ENCODE results near the gene PARP16.

PARP16 gene

DNA sequence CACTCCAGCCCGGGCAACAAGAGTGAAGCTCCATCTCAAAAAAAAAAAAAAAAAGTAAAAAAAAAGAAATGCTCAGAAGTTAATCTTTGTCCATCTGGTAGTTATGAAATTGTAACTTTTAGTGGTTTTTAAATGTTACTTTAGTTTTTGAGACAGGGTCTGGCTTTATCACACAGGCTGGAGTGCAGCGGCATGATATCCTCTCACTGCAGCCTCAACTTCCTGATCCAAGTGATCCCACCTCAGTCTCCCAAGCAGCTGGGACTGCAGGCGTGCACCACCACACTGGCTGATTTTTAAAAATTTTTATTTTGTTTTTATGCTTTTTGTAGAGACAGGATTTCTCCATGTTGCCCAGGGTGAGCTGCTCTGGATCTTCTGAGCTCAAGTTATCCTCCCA lies 19.1 kb upstream of the PARP16 start:
- no peaks in the 10 kb centered on the region for H3K9me3 Mint-ChIP-seq
- peak overlapping the region; percentile 25 for H3K4me3 Mint-ChIP-seq
- DNase-seq (ENCODE audit: low spot score in 2 of 2) (no peak), ATAC-seq (replicated peaks; ENCODE audit: extremely low read depth, poor library complexity, severe bottlenecking) (no peak)
- peaks cover 19% of the 10 kb centered on the region for H3K4me1 Mint-ChIP-seq
- no peaks in the 10 kb centered on the region for H3K27me3 Mint-ChIP-seq
- H3K36me3 Mint-ChIP-seq (ENCODE audit: insufficient read depth) = peaks cover 22% of the 10 kb centered on the region
- H3K27ac Mint-ChIP-seq (ENCODE audit: low read depth) = peak overlapping the region; percentile 72

- ATAC-seq (replicated peaks; ENCODE audit: extremely low read depth, poor library complexity, severe bottlenecking) (no peak), DNase-seq (ENCODE audit: low spot score in 2 of 2) (no peak)
- Mint-ChIP-seq H3K27me3 (no peaks in the 10 kb centered on the region), H3K4me1 (peaks cover 22% of the 10 kb centered on the region), H3K27ac (ENCODE audit: low read depth) (peak overlapping the region; percentile 100), H3K4me3 (peak overlapping the region; percentile 95), H3K36me3 (ENCODE audit: insufficient read depth) (peaks cover 26% of the 10 kb centered on the region), H3K9me3 (no peaks in the 10 kb centered on the region)
These were observed 18.6 kb upstream of the PARP16 start for GRCh38 chr15:65305150-65305758.

- Mint-ChIP-seq H3K27me3 (no peaks in the 10 kb centered on the region), H3K9me3 (no peaks in the 10 kb centered on the region), H3K36me3 (ENCODE audit: insufficient read depth) (peaks cover 30% of the 10 kb centered on the region), H3K4me1 (peaks cover 28% of the 10 kb centered on the region), H3K27ac (ENCODE audit: low read depth) (peak within 1 kb of the TSS; percentile 100), H3K4me3 (peak within 1 kb of the TSS; percentile 95)
- ATAC-seq (replicated peaks; ENCODE audit: extremely low read depth, poor library complexity, severe bottlenecking) = peak; percentile 80
- DNase-seq (ENCODE audit: low spot score in 2 of 2) = peak; percentile 56 to 68
These were observed 17.9 kb upstream of the PARP16 start, which contains the start of gene RNU5B-1 for GRCh38 chr15:65304381-65305149. TSS of gene RNU5B-1 (plus strand) at chr15:65304677.

DNA sequence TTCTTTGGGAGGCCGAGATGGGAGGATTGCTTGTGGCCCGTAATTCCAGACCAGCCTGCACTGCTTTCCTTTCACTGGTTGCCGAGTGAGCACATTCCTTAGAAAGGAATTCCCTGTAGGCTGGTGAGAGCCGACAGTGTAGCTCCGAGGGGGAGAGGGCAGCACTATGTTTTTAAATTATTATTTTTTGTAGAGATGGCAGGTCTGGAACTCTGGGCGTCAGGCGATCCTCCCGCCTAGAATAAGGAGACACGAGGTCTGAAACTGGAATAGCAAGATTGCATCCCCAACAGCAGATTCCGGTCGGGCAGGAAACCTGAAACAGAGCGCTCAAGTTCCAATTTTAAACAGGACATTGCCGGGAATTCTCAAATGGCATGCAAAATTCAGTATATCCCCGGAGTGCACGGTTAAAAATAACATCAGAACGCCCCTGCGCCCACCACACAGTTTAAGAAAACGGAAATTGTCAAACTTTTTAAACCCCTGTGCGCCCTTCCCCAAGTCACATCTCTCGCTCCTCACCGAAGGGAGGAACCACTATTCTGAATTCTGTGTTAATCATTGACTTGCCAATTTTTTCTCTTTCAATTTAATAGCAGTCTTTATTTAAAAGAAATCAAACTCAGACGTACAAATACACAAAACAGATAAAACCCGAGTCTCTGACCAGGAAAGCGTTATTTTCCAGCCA lies 17.2 kb upstream of the PARP16 start:
- Mint-ChIP-seq H3K27ac (ENCODE audit: low read depth) (peak overlapping the region; percentile 100), H3K4me3 (peak overlapping the region; percentile 95), H3K27me3 (no peaks in the 10 kb centered on the region), H3K36me3 (ENCODE audit: insufficient read depth) (peaks cover 31% of the 10 kb centered on the region), H3K9me3 (no peaks in the 10 kb centered on the region), H3K4me1 (peaks cover 28% of the 10 kb centered on the region)
- peak; percentile 1 for ATAC-seq (replicated peaks; ENCODE audit: extremely low read depth, poor library complexity, severe bottlenecking)
- DNase-seq (ENCODE audit: low spot score in 2 of 2) = no peak

DNA sequence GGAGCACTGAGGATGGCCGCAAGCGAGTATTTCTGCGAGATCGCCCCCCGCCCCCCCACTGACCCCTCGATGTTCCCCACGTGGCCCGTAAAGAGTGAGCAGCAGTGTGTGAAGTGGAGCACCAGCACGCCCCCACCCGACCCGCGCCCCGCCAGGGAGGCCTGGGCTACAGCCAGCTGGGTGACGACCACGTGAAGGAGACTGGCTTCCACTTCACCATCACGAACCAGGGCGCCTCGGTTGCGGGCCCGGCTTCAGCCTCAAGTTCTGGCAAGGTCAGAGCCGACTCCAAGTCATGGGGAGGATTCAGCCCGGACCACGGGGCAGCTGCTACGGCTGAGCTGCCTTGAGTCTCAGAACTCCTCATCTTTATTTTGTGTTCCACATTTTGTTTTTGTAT lies 15.4 kb upstream of the PARP16 start:
- DNase-seq (ENCODE audit: low spot score in 2 of 2) = no peak
- Mint-ChIP-seq H3K4me3 (no peak overlapping the region), H3K27ac (ENCODE audit: low read depth) (no peak overlapping the region), H3K36me3 (ENCODE audit: insufficient read depth) (peaks cover 37% of the 10 kb centered on the region), H3K9me3 (no peaks in the 10 kb centered on the region), H3K27me3 (no peaks in the 10 kb centered on the region), H3K4me1 (peaks cover 39% of the 10 kb centered on the region)
- no peak for ATAC-seq (replicated peaks; ENCODE audit: extremely low read depth, poor library complexity, severe bottlenecking)

DNA sequence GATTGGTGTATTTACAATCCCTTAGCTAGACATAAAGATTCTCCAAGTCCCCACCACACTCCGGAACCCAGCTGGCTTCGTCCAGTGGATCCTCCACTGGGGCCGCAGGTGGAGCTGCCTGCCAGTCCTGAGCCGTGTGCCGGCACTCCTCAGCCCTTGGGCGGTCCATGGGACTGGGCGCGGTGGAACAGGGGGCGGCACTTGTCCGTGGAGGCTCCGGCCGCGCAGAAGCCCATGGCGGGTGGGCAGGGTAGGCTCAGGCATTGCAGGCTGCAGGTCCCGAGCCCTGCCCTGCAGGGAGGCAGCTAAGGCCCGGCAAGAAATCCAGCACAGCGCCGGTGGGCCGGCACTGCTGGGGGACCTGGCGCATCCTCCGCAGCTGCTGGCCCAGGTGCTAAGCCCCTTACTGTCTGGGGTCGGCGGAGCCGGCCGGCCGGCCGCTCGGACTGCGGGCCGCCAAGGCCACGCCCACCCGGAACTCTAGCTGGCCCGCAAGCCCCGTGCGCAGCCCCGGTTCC lies 14.3 kb upstream of the PARP16 start:
- ATAC-seq (replicated peaks; ENCODE audit: extremely low read depth, poor library complexity, severe bottlenecking) = no peak
- H3K27me3 Mint-ChIP-seq = no peaks in the 10 kb centered on the region
- DNase-seq (ENCODE audit: low spot score in 2 of 2) = no peak
- peak overlapping the region; percentile 77 for H3K4me3 Mint-ChIP-seq
- peaks cover 44% of the 10 kb centered on the region for H3K4me1 Mint-ChIP-seq
- peak overlapping the region; percentile 88 for H3K27ac Mint-ChIP-seq (ENCODE audit: low read depth)
- peaks cover 45% of the 10 kb centered on the region for H3K36me3 Mint-ChIP-seq (ENCODE audit: insufficient read depth)
- H3K9me3 Mint-ChIP-seq = no peaks in the 10 kb centered on the region

DNA sequence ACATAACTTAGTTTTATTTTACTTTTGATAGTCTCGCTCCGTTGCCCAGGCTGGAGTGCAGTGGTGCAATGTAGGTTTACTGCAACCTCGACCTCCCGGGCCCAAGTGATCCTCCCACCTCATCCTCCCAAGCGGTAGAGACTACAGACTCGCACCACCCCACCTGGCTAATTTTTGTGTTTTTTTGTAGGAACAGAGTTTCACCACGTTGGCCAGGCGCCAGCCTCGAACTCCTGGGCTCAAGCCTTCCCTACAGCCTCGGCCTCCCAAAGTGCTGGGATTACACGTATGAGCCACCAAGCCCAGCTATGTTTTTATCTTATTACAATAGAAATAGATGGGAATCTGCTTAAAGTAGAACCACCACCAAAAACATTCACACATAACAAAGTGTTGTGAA lies 12.0 kb upstream of the PARP16 start:
- H3K27ac Mint-ChIP-seq (ENCODE audit: low read depth) = peak overlapping the region; percentile 80
- ATAC-seq (replicated peaks; ENCODE audit: extremely low read depth, poor library complexity, severe bottlenecking) (no peak), DNase-seq (ENCODE audit: low spot score in 2 of 2) (no peak)
- no peaks in the 10 kb centered on the region for H3K27me3 Mint-ChIP-seq
- H3K4me1 Mint-ChIP-seq = peaks cover 34% of the 10 kb centered on the region
- H3K4me3 Mint-ChIP-seq = peak overlapping the region; percentile 77
- no peaks in the 10 kb centered on the region for H3K9me3 Mint-ChIP-seq
- H3K36me3 Mint-ChIP-seq (ENCODE audit: insufficient read depth) = peaks cover 37% of the 10 kb centered on the region

DNA sequence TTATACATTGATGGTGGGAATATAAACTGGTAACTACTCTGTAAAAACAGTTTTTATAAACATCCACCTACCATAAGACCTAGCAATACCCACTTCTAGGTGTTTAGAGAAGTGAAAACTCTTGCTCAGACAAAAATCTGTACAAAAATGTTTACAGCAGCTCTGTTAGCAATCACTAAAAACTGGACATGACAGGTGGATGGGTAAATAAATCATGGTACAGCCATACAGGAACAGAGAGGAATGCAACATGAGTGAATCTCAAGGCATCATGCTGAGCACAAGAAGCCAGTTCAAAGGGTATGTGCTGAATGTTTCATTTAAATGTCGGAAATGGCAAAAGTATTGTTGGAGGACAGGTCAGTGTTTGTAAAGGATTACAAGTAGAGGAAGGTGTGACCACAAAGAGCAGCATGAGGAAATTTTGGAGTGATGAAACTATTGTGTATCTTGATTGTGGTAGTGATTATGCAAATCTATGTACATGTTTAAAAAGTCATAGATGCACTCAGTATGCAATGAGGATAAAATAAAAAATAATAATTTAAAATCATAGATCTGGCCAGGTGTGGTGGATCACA lies 6.3 kb upstream of the PARP16 start:
- DNase-seq (ENCODE audit: low spot score in 2 of 2) (no peak), ATAC-seq (replicated peaks; ENCODE audit: extremely low read depth, poor library complexity, severe bottlenecking) (no peak)
- H3K9me3 Mint-ChIP-seq = no peaks in the 10 kb centered on the region
- peaks cover 16% of the 10 kb centered on the region for H3K4me1 Mint-ChIP-seq
- no peak overlapping the region for H3K27ac Mint-ChIP-seq (ENCODE audit: low read depth)
- peaks cover 21% of the 10 kb centered on the region for H3K36me3 Mint-ChIP-seq (ENCODE audit: insufficient read depth)
- no peak overlapping the region for H3K4me3 Mint-ChIP-seq
- H3K27me3 Mint-ChIP-seq = no peaks in the 10 kb centered on the region

GRCh38 chr15:65290228-65290627 lies 3.5 kb upstream of the PARP16 start:
- Mint-ChIP-seq H3K27me3 (no peaks in the 10 kb centered on the region), H3K4me3 (no peak overlapping the region), H3K36me3 (ENCODE audit: insufficient read depth) (peaks cover 8% of the 10 kb centered on the region), H3K27ac (ENCODE audit: low read depth) (no peak overlapping the region), H3K9me3 (no peaks in the 10 kb centered on the region), H3K4me1 (peaks cover 22% of the 10 kb centered on the region)
- ATAC-seq (replicated peaks; ENCODE audit: extremely low read depth, poor library complexity, severe bottlenecking) = no peak
- no peak for DNase-seq (ENCODE audit: low spot score in 2 of 2)

- DNase-seq (ENCODE audit: low spot score in 2 of 2) (no peak), ATAC-seq (replicated peaks; ENCODE audit: extremely low read depth, poor library complexity, severe bottlenecking) (no peak)
- Mint-ChIP-seq H3K27me3 (no peaks in the 10 kb centered on the region), H3K9me3 (no peaks in the 10 kb centered on the region), H3K4me1 (peaks cover 22% of the 10 kb centered on the region), H3K4me3 (no peak overlapping the region), H3K36me3 (ENCODE audit: insufficient read depth) (peaks cover 6% of the 10 kb centered on the region), H3K27ac (ENCODE audit: low read depth) (no peak overlapping the region)
These were observed 2.7 kb upstream of the PARP16 start for GRCh38 chr15:65289261-65289854.

- H3K4me3 Mint-ChIP-seq = peak overlapping the region; percentile 86
- ATAC-seq (replicated peaks; ENCODE audit: extremely low read depth, poor library complexity, severe bottlenecking) = no peak
- no peak for DNase-seq (ENCODE audit: low spot score in 2 of 2)
- no peaks in the 10 kb centered on the region for H3K27me3 Mint-ChIP-seq
- H3K27ac Mint-ChIP-seq (ENCODE audit: low read depth) = peak overlapping the region; percentile 91
- peaks cover 36% of the 10 kb centered on the region for H3K4me1 Mint-ChIP-seq
- no peaks in the 10 kb centered on the region for H3K9me3 Mint-ChIP-seq
- peaks cover 6% of the 10 kb centered on the region for H3K36me3 Mint-ChIP-seq (ENCODE audit: insufficient read depth)
These were observed 805 bp upstream of the PARP16 start for GRCh38 chr15:65287520-65287855.

GRCh38 chr15:65286069-65286703 lies 497 bp downstream of the PARP16 start:
- DNase-seq (ENCODE audit: low spot score in 2 of 2) (no peak), ATAC-seq (replicated peaks; ENCODE audit: extremely low read depth, poor library complexity, severe bottlenecking) (peak; percentile 9)

More at GRCh38 chr15:65286069-65286703, 497 bp downstream of the PARP16 start:
- Mint-ChIP-seq H3K4me1 (peaks cover 41% of the 10 kb centered on the region), H3K36me3 (ENCODE audit: insufficient read depth) (peaks cover 6% of the 10 kb centered on the region), H3K4me3 (peak overlapping the region; percentile 86), H3K9me3 (no peaks in the 10 kb centered on the region), H3K27me3 (no peaks in the 10 kb centered on the region), H3K27ac (ENCODE audit: low read depth) (peak overlapping the region; percentile 91)

All from central memory CD8-positive, alpha-beta T cell (primary cell).